B cell (primary cell): ENCODE results near the gene ST3GAL3.
"Not testable (repeated sequence)": the region's sequence is repeated elsewhere in the genome, so short reads cannot be mapped to it uniquely, and the experiment has no call there.

Experiments
- CTCF ChIP-seq: fragments of 200-600 bp; IDR thresholded peaks from one replicate; pipeline ENCODE4 v1.8.0; 2022; ENCODE audit warnings: antibody characterized with exemption, mild to moderate bottlenecking
- EZH2 ChIP-seq: IDR thresholded peaks from 2 replicates; pipeline ENCODE4 v1.6.1; 2012; ENCODE audit warnings: borderline replicate concordance, low read depth, mild to moderate bottlenecking, moderate library complexity, low read length; ENCODE audit not compliant: insufficient read depth, poor library complexity, severe bottlenecking

- not testable (repeated sequence) for TF ChIP-seq CTCF, EZH2
These were observed 126.6 kb downstream of the ST3GAL3 start for GRCh38 chr1:43833902-43834279.
